ENCODE results near the gene APOBEC3A.
A peak's percentile ranks its signal among the peaks of the same experiment; 100 is the strongest.
"Not testable (repeated sequence)": the region's sequence is repeated elsewhere in the genome, so short reads cannot be mapped to it uniquely, and the experiment has no call there.

APOBEC3A gene

DNA sequence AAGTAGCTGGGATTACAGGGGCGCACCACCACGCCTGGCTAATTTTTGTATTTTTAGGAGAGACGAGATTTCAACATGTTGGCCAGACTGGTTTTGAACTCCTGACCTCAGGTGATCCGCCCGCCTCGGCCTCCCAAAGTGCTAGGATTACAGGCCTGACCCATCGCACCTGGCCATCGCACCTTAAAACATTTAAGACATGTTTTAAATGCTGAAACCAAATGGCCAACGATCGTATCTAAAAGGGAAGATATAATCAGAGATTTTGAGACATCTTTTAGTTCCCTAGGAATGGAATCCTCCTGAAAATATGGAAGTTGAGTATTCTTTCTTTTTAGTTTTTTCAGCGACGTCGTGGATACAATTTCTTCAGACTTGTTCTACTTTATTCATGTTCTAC is 21.8 kb upstream of the APOBEC3A start:
- in situ Hi-C loops (cut with HindIII; ENCODE audit: low pct_unique_long_range_greater_than_20kb, low sequenced_read_pairs): no loop called here
- no peak for DNase-seq (ENCODE audit: low read depth in 1 of 2, low spot score in 1 of 2)
- TF ChIP-seq JUND (IDR thresholded peaks at IDR 0.05; ENCODE audit: low read depth): no peak

DNA sequence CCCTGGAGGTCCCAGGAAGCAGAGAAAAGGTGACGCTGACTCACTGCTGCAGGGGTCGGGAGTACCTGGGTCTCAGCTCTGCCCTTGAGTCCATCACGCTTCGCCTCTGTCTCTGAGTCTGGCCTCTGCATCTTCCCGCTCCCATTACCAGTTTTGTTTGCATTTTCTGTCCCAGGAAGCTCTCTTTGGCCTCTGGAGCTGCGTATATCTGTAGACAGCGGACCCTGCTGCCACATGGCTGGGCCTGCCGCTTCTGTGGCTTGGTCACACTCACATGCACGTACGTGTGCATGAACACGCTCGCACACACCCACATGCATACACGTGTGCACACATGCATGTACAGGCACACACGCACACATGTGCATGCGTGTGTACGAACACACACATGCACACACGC is 20.8 kb upstream of the APOBEC3A start:
- TF ChIP-seq JUND (IDR thresholded peaks at IDR 0.05; ENCODE audit: low read depth): no peak
- in situ Hi-C loops (cut with HindIII; ENCODE audit: low pct_unique_long_range_greater_than_20kb, low sequenced_read_pairs): no loop called here
- DNase-seq (ENCODE audit: low read depth in 1 of 2, low spot score in 1 of 2): no peak

DNA sequence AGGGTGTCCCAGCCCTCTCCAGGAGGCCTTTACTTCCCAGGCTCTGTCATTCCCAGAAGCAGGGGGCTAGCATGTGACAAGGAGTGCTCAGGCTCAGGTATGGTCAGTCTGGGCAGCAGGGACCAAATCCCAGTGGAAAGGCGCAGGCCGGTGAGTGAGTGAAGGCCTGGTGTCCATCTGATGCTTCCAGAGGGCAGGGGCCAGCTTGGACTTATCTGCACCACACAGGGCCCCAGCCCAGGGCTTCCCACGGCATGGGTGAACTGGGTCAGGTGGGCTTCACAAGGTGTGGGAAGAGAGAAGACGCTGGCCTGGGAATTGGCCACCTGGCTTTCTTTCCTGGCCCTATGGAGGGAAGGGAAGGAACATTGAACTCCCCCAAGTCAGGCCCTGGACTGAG is 20.4 kb upstream of the APOBEC3A start:
- in situ Hi-C loops (cut with HindIII; ENCODE audit: low pct_unique_long_range_greater_than_20kb, low sequenced_read_pairs): no loop called here
- no peak for TF ChIP-seq JUND (IDR thresholded peaks at IDR 0.05; ENCODE audit: low read depth)
- DNase-seq (ENCODE audit: low read depth in 1 of 2, low spot score in 1 of 2): no peak

DNA sequence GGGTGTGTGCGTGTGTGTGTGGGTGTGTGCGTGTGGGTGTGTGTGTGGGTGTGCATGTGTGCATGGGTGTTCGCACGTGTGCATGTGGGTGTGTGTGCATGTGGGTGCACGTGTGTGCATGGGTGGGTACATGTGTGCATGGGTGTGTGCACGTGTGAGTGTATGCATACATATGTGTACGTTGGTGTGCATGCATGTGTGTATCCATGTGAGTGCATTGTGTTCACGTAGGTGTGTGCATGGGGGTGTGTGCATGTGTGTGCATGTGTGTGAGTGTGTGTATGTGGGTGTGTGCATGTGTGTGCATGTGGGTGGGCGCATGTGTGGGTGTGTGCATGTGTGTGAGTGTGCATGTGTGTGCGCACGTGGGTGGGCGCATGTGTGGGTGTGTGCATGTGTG is 19.9 kb upstream of the APOBEC3A start:
- no peak for TF ChIP-seq JUND (IDR thresholded peaks at IDR 0.05; ENCODE audit: low read depth)
- in situ Hi-C loops (cut with HindIII; ENCODE audit: low pct_unique_long_range_greater_than_20kb, low sequenced_read_pairs): no loop called here
- no peak for DNase-seq (ENCODE audit: low read depth in 1 of 2, low spot score in 1 of 2)

DNA sequence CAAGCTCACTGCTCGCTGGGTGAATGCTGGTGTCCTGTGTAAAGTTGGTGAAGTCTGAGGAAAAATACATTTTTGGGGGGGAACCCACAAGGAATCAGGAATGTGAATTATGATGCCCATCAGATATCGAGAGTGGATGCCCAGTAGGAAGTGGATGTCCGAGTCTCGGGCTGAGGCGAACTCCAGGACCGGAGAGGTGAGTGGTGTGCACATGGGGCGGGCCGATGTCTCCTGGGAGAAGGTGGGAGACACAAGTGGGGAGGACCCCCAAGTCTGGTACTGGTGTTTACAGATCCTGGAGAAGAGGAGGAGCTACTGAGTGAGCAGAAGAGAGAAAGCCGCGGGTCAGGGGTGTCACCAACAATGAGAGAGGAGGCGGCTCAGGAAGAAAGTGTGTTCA is 19.2 kb upstream of the APOBEC3A start:
- TF ChIP-seq JUND (IDR thresholded peaks at IDR 0.05; ENCODE audit: low read depth): no peak
- no peak for DNase-seq (ENCODE audit: low read depth in 1 of 2, low spot score in 1 of 2)

DNA sequence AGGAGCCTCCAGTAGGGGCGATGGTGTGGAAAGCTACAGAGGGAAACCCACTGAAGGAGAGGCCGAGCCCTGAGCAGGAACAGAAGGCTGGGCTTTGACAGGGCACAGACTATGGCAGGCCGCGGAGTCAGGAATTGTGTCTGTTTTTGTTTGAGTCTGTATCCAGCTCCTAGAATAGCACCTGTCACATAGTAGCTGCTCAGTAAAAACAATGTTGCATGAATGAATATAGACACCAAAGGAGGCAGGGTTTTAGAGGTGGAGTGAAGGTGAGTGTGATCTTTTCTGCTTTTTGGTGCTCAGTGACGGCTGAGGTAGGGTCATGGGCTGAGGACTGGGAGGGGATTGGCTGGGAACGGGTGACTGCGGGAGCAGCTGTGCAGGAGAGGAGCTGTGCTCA is 18.5 kb upstream of the APOBEC3A start:
- TF ChIP-seq JUND (IDR thresholded peaks at IDR 0.05; ENCODE audit: low read depth): no peak
- no peak for DNase-seq (ENCODE audit: low read depth in 1 of 2, low spot score in 1 of 2)
- in situ Hi-C loops (cut with HindIII; ENCODE audit: low pct_unique_long_range_greater_than_20kb, low sequenced_read_pairs): no loop called here

More for the DNA sequence above, 19.2 kb upstream of the APOBEC3A start:
- in situ Hi-C loops (cut with HindIII; ENCODE audit: low pct_unique_long_range_greater_than_20kb, low sequenced_read_pairs): no loop called here

DNA sequence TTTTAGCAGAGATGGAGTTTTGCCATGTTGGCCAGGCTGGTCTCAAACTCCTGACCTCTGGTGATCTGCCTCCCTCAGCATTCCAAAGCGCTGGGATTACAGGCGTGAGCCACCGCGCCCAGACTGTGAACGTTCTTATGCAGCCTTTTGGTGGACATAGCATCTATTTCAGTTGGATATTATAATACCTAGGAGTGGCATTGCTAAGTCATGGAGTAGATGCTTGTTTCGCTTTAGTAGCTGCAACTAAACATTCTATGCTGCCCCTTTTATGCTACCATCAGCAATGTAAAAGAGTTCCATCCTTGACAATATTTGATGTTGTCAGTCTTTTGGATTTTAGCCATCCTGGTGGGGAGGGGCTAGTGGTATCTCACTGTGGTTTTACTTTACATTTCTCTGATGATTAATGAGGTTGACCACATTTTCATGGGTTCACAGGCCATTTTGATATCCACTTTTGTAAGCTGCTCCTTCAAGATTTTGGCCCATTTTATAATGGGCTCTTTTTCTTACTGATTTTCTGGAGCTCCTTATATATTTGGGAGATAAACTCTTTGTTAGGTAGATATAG is 16.5 kb upstream of the APOBEC3A start:
- in situ Hi-C loops (cut with HindIII; ENCODE audit: low pct_unique_long_range_greater_than_20kb, low sequenced_read_pairs): no loop called here
- DNase-seq (ENCODE audit: low read depth in 1 of 2, low spot score in 1 of 2): no peak
- TF ChIP-seq JUND (IDR thresholded peaks at IDR 0.05; ENCODE audit: low read depth): no peak

DNA sequence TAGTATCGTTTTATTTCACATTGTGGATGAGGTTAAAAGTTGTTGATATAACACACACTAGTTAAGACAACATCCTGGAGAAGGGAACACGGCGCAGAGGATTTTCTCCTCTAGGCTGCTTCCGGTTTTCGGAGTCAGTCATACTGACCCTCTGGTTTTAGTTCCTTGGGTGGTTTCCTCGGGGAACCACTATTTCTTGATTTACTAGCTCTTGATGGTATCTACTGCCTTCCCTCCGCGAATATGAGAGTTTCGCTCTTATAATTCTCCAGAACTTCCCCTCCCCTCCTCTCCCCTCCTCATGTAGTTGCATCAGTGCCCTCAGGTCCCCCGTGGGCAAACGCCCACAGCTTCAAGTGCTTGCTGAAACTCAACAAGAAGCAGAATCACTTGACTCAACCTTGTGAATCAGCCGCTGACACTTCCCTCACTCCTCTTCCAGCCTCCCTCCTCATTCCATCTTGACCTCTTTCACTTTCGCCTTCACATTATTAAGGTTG is 15.9 kb upstream of the APOBEC3A start:
- no peak for TF ChIP-seq JUND (IDR thresholded peaks at IDR 0.05; ENCODE audit: low read depth)
- in situ Hi-C loops (cut with HindIII; ENCODE audit: low pct_unique_long_range_greater_than_20kb, low sequenced_read_pairs): no loop called here
- no peak for DNase-seq (ENCODE audit: low read depth in 1 of 2, low spot score in 1 of 2)

DNA sequence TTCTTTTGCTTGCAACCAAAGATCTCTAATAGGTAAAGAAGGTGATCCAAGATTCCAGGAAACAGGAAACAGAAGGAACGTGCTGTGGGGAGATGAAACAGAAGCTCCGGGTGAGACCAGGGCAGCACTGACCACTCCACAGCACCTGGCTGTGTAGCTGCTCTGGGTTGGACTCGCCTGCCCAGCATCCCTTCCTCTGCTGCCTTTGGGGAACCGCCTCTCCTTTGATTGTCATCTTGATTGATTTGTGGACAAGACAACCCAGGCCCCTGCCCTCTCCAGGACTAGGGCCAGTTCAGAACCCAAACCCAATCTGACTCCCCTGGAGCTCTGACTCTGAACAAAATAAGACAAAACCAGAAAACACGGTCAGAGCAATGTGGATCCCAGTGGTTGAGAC is 14.7 kb upstream of the APOBEC3A start:
- TF ChIP-seq JUND (IDR thresholded peaks at IDR 0.05; ENCODE audit: low read depth): no peak
- DNase-seq (ENCODE audit: low read depth in 1 of 2, low spot score in 1 of 2): no peak
- in situ Hi-C loops (cut with HindIII; ENCODE audit: low pct_unique_long_range_greater_than_20kb, low sequenced_read_pairs): no loop called here

DNA sequence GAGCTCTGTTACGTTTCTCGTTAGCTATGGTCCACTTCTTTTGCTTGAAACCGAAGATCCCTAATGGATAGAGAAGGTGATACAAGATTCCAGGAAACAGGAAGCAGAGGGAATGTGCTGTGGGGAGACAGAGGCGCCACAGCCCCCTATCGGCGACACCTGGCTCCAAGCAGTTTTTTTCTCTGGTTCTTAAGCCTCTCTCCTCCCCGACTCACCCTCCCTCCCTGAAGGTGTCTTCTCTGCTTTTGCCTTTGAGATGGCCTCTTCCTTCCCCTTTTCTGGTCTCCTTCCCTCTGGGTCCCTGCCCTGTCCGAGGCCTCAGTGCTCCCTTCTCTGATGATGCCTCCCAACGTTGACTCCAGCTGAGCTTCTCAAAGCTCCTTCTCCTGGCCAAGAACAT is 14.2 kb upstream of the APOBEC3A start:
- in situ Hi-C loops (cut with HindIII; ENCODE audit: low pct_unique_long_range_greater_than_20kb, low sequenced_read_pairs): no loop called here
- no peak for TF ChIP-seq JUND (IDR thresholded peaks at IDR 0.05; ENCODE audit: low read depth)
- DNase-seq (ENCODE audit: low read depth in 1 of 2, low spot score in 1 of 2): no peak

DNA sequence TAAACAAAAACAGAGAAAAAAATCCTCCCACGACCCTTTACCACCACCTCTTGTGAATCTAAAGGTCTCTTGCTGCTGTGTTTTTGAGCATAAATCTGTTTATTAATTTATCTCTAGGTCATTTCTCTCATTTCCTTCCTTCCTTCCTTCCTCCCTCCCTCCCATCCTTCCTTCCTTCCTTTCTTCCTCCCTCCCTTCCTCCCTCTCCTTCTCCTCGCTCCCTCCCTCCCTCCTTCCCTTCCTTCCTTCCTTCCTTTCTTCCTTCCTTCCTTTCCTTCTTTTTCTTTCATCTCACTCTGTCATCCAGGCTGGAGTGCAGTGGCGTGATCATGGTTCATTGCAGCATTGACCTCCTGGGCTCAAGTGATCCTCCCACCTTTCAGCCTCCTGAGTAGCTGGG is 13.5 kb upstream of the APOBEC3A start:
- no peak for TF ChIP-seq JUND (IDR thresholded peaks at IDR 0.05; ENCODE audit: low read depth)
- in situ Hi-C loops (cut with HindIII; ENCODE audit: low pct_unique_long_range_greater_than_20kb, low sequenced_read_pairs): no loop called here
- DNase-seq (ENCODE audit: low read depth in 1 of 2, low spot score in 1 of 2): no peak

DNA sequence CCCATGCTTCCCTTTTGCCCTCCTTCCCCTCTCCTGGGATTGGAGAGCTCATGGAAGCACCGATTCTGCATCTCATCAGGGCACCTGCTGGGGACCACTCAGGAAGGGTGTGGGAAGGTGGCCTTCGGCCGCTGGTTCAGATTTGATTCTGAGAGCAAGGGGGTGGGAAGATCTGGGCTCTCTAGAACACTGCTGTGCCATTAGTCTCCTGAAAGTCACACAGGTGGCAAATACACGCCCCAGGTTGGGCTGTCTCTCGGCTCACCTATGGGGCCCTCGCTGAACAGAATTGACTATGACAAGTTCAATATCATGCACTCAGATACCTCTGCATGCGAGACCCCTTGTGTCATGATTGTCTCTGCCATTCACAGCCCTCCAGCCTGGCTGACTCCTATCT is 12.8 kb upstream of the APOBEC3A start:
- in situ Hi-C loops (cut with HindIII; ENCODE audit: low pct_unique_long_range_greater_than_20kb, low sequenced_read_pairs): no loop called here
- DNase-seq (ENCODE audit: low read depth in 1 of 2, low spot score in 1 of 2): no peak
- no peak for TF ChIP-seq JUND (IDR thresholded peaks at IDR 0.05; ENCODE audit: low read depth)

DNA sequence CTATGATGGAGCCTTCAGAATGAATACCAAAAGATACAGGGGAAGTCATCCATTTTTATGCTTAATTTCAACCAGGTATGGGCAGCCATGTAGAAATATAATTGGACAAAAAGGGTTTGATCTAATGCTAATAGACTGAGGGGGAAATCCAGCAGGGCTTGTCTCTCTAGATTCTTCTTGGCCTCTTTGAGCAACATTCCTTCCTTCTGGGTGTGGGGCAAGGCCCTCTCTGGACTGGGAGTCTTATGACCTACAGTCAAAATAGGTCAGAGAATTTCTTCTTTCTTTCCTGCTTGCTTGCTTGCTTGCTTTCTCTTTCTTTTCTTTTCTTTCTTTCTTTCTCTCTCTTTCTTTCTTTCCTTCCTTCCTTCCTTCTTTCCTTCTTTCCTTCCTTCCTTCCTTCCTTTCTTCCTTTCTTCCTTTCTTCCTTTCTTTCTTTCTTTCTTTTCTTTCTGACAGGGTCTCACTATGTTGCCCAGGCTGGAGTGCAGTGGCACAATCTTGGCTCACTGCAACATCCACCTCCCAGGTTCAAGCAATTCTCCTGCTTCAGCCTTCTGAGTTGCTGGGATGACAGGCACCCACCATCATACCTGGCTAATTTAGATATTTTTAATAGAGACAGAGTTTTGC is 11.6 kb upstream of the APOBEC3A start:
- DNase-seq (ENCODE audit: low read depth in 1 of 2, low spot score in 1 of 2): peak in 1 of 2 experiments; percentile 43
- in situ Hi-C loops (cut with HindIII; ENCODE audit: low pct_unique_long_range_greater_than_20kb, low sequenced_read_pairs): not testable (repeated sequence)

DNA sequence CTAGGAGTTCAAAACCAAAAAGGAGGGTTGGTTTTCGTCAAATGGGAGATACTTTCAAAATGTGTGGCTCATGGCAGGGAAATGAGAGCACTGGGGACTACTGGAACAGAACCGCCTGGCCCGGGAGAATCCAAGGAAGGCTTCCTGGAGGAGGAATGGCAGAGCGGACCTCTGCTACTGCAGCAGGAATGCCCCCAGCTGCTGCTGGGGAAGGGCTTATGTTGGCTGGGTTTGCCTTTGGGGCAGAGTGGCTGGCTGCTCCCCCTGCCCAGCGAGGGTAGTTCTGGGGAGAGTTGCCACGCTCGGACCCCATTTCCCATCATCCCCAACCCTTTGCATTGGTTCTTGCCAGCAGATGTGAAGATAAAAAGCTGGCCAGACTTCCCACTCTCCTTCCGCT is 10.6 kb upstream of the APOBEC3A start:
- no peak for TF ChIP-seq JUND (IDR thresholded peaks at IDR 0.05; ENCODE audit: low read depth)
- in situ Hi-C loops (cut with HindIII; ENCODE audit: low pct_unique_long_range_greater_than_20kb, low sequenced_read_pairs): no loop called here
- DNase-seq (ENCODE audit: low read depth in 1 of 2, low spot score in 1 of 2): no peak
